IMR-90 (cell line): Measurements from ENCODE around the gene TRMT11. TPM values are rescaled to one million over a fixed set of nuclear protein-coding genes. Genes with fewer than 3 reads are reported as not detected.
A peak's percentile ranks its signal among the peaks of the same experiment; 100 is the strongest.

Experiments used
- ATAC-seq: fragments of 200-7000 bp; cut with Tn5 transposase; 2 replicates; pipeline ENCODE4 v1.9.1; 2020; ENCODE audit warnings: low read depth, mild to moderate bottlenecking, moderate library complexity
- BruUV-seq: library from RNA; stranded (reverse); fragments of 400-500 nt; replicated peaks from 2 replicates; lab custom pipeline; 2021; lab: Mats Ljungman, UMichigan
- CTCF ChIA-PET: fragments of 300-600 bp; formaldehyde crosslinking; extraction: SDS; loops from one replicate; lab custom pipeline; 2021; ENCODE audit warnings: antibody characterized with exemption; lab: Yijun Ruan, JAX
- POLR2A ChIA-PET: fragments of 300-600 bp; sonication (Branson Sonifier 250); formaldehyde crosslinking; loops from one replicate; lab custom pipeline; 2022; ENCODE audit warnings: antibody characterized with exemption; ENCODE audit not compliant: unreplicated experiment; lab: Charles Lee
- DNase-seq: peaks from one replicate; pipeline ENCODE4 v3.0.0; 2013
- H2AFZ ChIP-seq: replicated peaks from 2 replicates; pipeline ENCODE3; 2013; ENCODE audit warnings: low read length, mild to moderate bottlenecking; ENCODE audit not compliant: poor library complexity
- H2AK5ac ChIP-seq: 2 replicates; pipeline ENCODE4 v1.6.1; 2013; ENCODE audit warnings: low read depth, low read length, inconsistent platforms
- H2AK9ac ChIP-seq: replicated peaks from 2 replicates; pipeline ENCODE3; 2013; ENCODE audit warnings: mild to moderate bottlenecking, low read depth, low read length, moderate library complexity; ENCODE audit not compliant: poor library complexity
- H2BK120ac ChIP-seq: 2 replicates; pipeline ENCODE4 v1.6.1; 2013; ENCODE audit warnings: low read depth, low read length, inconsistent platforms
- H2BK15ac ChIP-seq: 3 replicates; pipeline ENCODE4 v1.6.1; 2013; ENCODE audit warnings: low read depth, low read length, inconsistent platforms
- H2BK20ac ChIP-seq: 2 replicates; pipeline ENCODE4 v1.6.1; 2013; ENCODE audit warnings: low read depth, mild to moderate bottlenecking, inconsistent platforms, low read length, moderate library complexity
- H2BK5ac ChIP-seq: 2 replicates; pipeline ENCODE4 v1.6.1; 2013; ENCODE audit warnings: mild to moderate bottlenecking, low read depth, low read length, inconsistent platforms; ENCODE audit not compliant: poor library complexity, severe bottlenecking
- H3K14ac ChIP-seq: replicated peaks from 2 replicates; pipeline ENCODE4 v1.6.1; 2013; ENCODE audit warnings: low read depth, low read length, inconsistent platforms
- H3K18ac ChIP-seq: 2 replicates; pipeline ENCODE4 v1.6.1; 2013; ENCODE audit warnings: low read depth, low read length, control low read depth
- H3K23ac ChIP-seq: 2 replicates; pipeline ENCODE4 v1.6.1; 2013; ENCODE audit warnings: low read depth, low read length, inconsistent platforms
- H3K27ac ChIP-seq: 2 replicates; pipeline ENCODE4 v1.5.1; 2013; ENCODE audit warnings: mild to moderate bottlenecking, control low read depth, low read length; ENCODE audit not compliant: insufficient read depth
- H3K27me3 ChIP-seq: 2 replicates; pipeline ENCODE4 v1.6.1; 2013; ENCODE audit warnings: low read length; ENCODE audit not compliant: control insufficient read depth, insufficient read depth
- H3K36me3 ChIP-seq: 2 replicates; pipeline ENCODE4 v1.6.1; 2013; ENCODE audit warnings: low read length, mixed read lengths; ENCODE audit not compliant: control insufficient read depth, insufficient read depth
- H3K4ac ChIP-seq: 2 replicates; pipeline ENCODE4 v1.6.1; 2013; ENCODE audit warnings: low read depth, low read length, inconsistent platforms
- H3K4me1 ChIP-seq: 2 replicates; pipeline ENCODE4 v1.6.1; 2013; ENCODE audit warnings: low read length, mixed read lengths; ENCODE audit not compliant: control insufficient read depth, insufficient read depth
- H3K4me2 ChIP-seq: 2 replicates; pipeline ENCODE4 v1.6.1; 2013; ENCODE audit warnings: low read depth, mild to moderate bottlenecking, control low read depth, low read length, moderate library complexity
- H3K4me3 ChIP-seq: 2 replicates; pipeline ENCODE4 v1.5.1; 2013; ENCODE audit warnings: low read depth, mild to moderate bottlenecking, control low read depth, low read length, moderate library complexity; ENCODE audit not compliant: insufficient read depth
- H3K56ac ChIP-seq: 2 replicates; pipeline ENCODE4 v1.6.1; 2013; ENCODE audit warnings: low read length, inconsistent platforms; ENCODE audit not compliant: insufficient read depth; ENCODE audit errors: extremely low read depth
- H3K79me1 ChIP-seq, 2 experiments: 2 replicates each; pipeline ENCODE4 v1.6.1; 2013; ENCODE audit warnings: low read length in 2 of 2, inconsistent platforms in 1 of 2, low read depth in 1 of 2
- H3K9ac ChIP-seq: 2 replicates; pipeline ENCODE4 v1.6.1; 2013; ENCODE audit warnings: low read depth, low read length, control low read depth
- H3K9me1 ChIP-seq: 2 replicates; pipeline ENCODE4 v1.6.1; 2013; ENCODE audit warnings: low read length, inconsistent platforms; ENCODE audit not compliant: insufficient read depth
- H3K9me3 ChIP-seq: 2 replicates; pipeline ENCODE4 v1.6.1; 2013; ENCODE audit warnings: low read length; ENCODE audit not compliant: control insufficient read depth, insufficient read depth
- H4K20me1 ChIP-seq: 2 replicates; pipeline ENCODE4 v1.6.1; 2013; ENCODE audit warnings: low read length, inconsistent platforms; ENCODE audit not compliant: insufficient read depth
- H4K5ac ChIP-seq: 2 replicates; pipeline ENCODE4 v1.6.1; 2013; ENCODE audit warnings: mild to moderate bottlenecking, low read depth, low read length, control low read depth
- H4K8ac ChIP-seq, 2 experiments: 2 replicates each; pipeline ENCODE4 v1.6.1; 2013; ENCODE audit warnings: low read depth in 2 of 2, low read length in 2 of 2, control low read depth in 1 of 2, inconsistent platforms in 1 of 2
- H4K91ac ChIP-seq: 2 replicates; pipeline ENCODE4 v1.6.1; 2013; ENCODE audit warnings: low read depth, low read length, inconsistent platforms; ENCODE audit not compliant: insufficient read depth
- BHLHE40 ChIP-seq: fragments of 150-350 bp; IDR thresholded peaks from 2 replicates; pipeline ENCODE4 v1.6.1; 2016; ENCODE audit warnings: mild to moderate bottlenecking, low read depth, low read length
- CHD1 ChIP-seq: IDR thresholded peaks from 2 replicates; pipeline ENCODE4 v1.6.1; 2012; ENCODE audit warnings: low read depth, low read length, improper control_type of control experiment
- CTCF ChIP-seq: conservative IDR thresholded peaks from 2 replicates; pipeline ENCODE4 v1.5.1; 2012; ENCODE audit warnings: mild to moderate bottlenecking, low read depth, low read length, improper control_type of control experiment
- FOS ChIP-seq: fragments of 150-350 bp; IDR thresholded peaks from 2 replicates; pipeline ENCODE4 v1.6.1; 2016; ENCODE audit warnings: low read depth, low read length
- MAFK ChIP-seq: IDR thresholded peaks from 2 replicates; pipeline ENCODE4 v1.6.1; 2012; ENCODE audit warnings: low read depth, low read length, improper control_type of control experiment
- MAZ ChIP-seq: IDR thresholded peaks from 2 replicates; pipeline ENCODE4 v1.6.1; 2012; ENCODE audit warnings: low read depth, mild to moderate bottlenecking, low read length, improper control_type of control experiment, moderate library complexity, borderline replicate concordance
- MXI1 ChIP-seq: IDR thresholded peaks from 2 replicates; pipeline ENCODE4 v1.6.1; 2012; ENCODE audit warnings: low read depth, mild to moderate bottlenecking, low read length, moderate library complexity, borderline replicate concordance
- NFE2L2 ChIP-seq: fragments of 150-350 bp; IDR thresholded peaks from 2 replicates; pipeline ENCODE4 v1.6.1; 2016; ENCODE audit warnings: low read depth, mild to moderate bottlenecking, low read length
- POLR2A ChIP-seq: IDR thresholded peaks from 2 replicates; pipeline ENCODE4 v1.6.1; 2012; ENCODE audit warnings: mild to moderate bottlenecking, low read depth, low read length
- RAD21 ChIP-seq: IDR thresholded peaks from 2 replicates; pipeline ENCODE4 v1.6.1; 2012; ENCODE audit warnings: low read length, improper control_type of control experiment
- RCOR1 ChIP-seq: IDR thresholded peaks from 2 replicates; pipeline ENCODE4 v1.6.1; 2012; ENCODE audit warnings: mild to moderate bottlenecking, low read length, improper control_type of control experiment; ENCODE audit not compliant: insufficient replicate concordance
- RFX5 ChIP-seq: IDR thresholded peaks from 2 replicates; pipeline ENCODE4 v1.8.0; 2012; ENCODE audit warnings: low read depth, mild to moderate bottlenecking, low read length, moderate library complexity
- SMC3 ChIP-seq: fragments of 150-350 bp; IDR thresholded peaks from 2 replicates; pipeline ENCODE4 v1.6.1; 2016; ENCODE audit warnings: low read depth, mild to moderate bottlenecking, antibody characterized with exemption, low read length, moderate library complexity
- WGBS, 2 experiments: methylation state at CpG; one replicate each; pipeline versions ENCODE4 v1.1.5 to v1.1.7; 2013; ENCODE audit warnings: missing lambda C conversion rate in 2 of 2; ENCODE audit not compliant: insufficient read length in 1 of 2; ENCODE audit errors: extremely low coverage in 2 of 2; 5-methylcytosine and 5-hydroxymethylcytosine counted together
- dilution Hi-C: fragments of 300-500 bp; cut with HindIII; formaldehyde crosslinking; loops from one replicate; pipeline ENCODE4 v1.14.3; 2018; ENCODE audit warnings: low sequenced_read_pairs; ENCODE audit not compliant: unreplicated experiment
- in situ Hi-C: fragments of 300-500 bp; cut with MboI; formaldehyde crosslinking; loops from 3 replicates; pipeline ENCODE4 v1.14.3; 2019; ENCODE audit warnings: low sequenced_read_pairs, inconsistent platforms, mixed read lengths
- intact Hi-C: fragments of 100-400 bp; cut with micrococcal nuclease; formaldehyde crosslinking; loops from 2 replicates; pipeline ENCODE4 v1.10.0; 2022
- polyA plus RNA-seq, 3 experiments: library from polyadenylated mRNA; depleted of rRNA; stranded (reverse); fragments of >200 nt; gene quantifications; 2 replicates each; pipeline ENCODE4 v1.2.3, GENCODE V29; 2012; ENCODE audit warnings: low replicate concordance in 1 of 3
- total RNA-seq: library from RNA; depleted of rRNA; stranded (reverse); fragments of >200 nt; gene quantifications from 2 replicates; pipeline ENCODE4 v1.2.3, GENCODE V29; 2012
- TF ChIP-seq, protein P1 (sequence below): fragments of 150-350 bp; IDR thresholded peaks from 2 replicates; pipeline ENCODE4 v1.6.1; 2017; ENCODE audit warnings: mild to moderate bottlenecking, antibody characterized with exemption, low read length, low read depth

TRMT11 gene
- total and polyA plus RNA-seq, 2 of the 4 experiments (the other 2 are of a cell fraction) = 14.3 to 19.0 TPM

DNA sequence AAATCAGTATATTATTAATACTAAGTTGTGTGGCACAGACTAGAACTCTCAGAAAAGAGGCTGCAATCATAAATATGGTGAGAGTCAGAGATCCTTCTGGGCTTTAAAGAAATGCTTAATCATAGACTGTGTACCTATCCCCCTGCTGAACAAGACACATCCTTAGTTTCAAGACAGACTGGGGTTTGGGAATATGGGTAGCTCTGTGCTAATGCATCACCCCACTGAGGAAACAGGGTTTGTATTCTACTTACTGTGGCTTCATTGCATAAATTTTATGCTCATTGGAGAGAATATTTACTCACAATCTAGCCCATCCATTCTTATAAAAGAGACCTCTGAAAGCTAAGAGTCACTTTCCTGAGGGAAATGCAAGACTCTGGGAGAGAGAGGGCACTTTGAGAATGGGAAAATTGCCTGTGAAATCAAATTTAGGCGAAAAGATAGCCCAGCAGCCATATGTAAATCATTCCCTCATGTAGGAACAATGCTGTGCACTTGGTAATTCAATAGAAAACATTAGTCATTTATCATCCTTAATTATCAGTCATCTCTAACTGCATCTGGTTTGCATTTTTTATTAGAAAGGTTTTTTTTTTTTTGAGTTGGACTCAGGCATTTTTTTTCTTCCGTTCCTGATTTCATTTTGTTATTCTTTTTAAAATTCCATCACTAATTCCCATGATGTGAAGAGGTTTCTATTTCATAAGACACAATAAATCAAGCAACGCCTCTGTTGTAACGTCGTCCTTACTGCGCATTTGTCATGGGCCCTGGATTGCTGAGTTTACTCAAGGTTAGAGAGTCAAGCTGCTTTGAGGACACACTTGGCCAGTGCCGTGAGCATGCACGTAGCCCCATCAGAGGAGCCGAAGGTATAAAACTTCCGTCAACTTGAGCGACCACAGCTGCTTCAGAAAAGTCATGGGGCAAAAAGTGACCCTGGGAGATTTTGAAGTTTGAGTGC lies 91.8 kb downstream of the TRMT11 start:
- no peak overlapping the region for H3K4ac ChIP-seq
- no peak overlapping the region for H3K4me3 ChIP-seq
- H3K23ac ChIP-seq = no peak overlapping the region
- no TSS peak for BruUV-seq
- CTCF ChIA-PET = no interaction called here
- H3K4me1 ChIP-seq = peaks cover 2% of the 10 kb centered on the region; the same call in 1 of the 2 replicates
- DNase-seq (peak; percentile 51), ATAC-seq (peak; percentile 37)
- no peak overlapping the region for H2BK5ac ChIP-seq
- H3K9me1 ChIP-seq = no peaks in the 10 kb centered on the region
- intact Hi-C loops = no loop called here
- no peaks in the 10 kb centered on the region for H3K36me3 ChIP-seq
- no peaks in the 10 kb centered on the region for H3K27me3 ChIP-seq
- no peak overlapping the region for H2BK120ac ChIP-seq
- POLR2A ChIA-PET = no interaction called here
- H4K5ac ChIP-seq = no peak overlapping the region
- H3K79me1 ChIP-seq = no peaks in the 10 kb centered on the region
- no peak overlapping the region for H4K8ac ChIP-seq
- no peak overlapping the region for H3K4me2 ChIP-seq
- dilution Hi-C loops = no loop called here
- H2BK20ac ChIP-seq = no peak overlapping the region
- WGBS, 2 experiments = 48% methylated on average over 5 of the region's 11 CpGs; no CpG with 5 or more reads in 1 of the 2 experiments
- H3K27ac ChIP-seq = no peak overlapping the region
- H2BK15ac ChIP-seq = no peak overlapping the region
- in situ Hi-C loops = no loop called here
- H3K9me3 ChIP-seq = no peaks in the 10 kb centered on the region
- no peak overlapping the region for H3K9ac ChIP-seq
- no peak overlapping the region for H3K18ac ChIP-seq
- H2AFZ ChIP-seq = no peak overlapping the region
- H4K91ac ChIP-seq = no peak overlapping the region
- H4K20me1 ChIP-seq = no peaks in the 10 kb centered on the region
- H2AK9ac ChIP-seq = no peak overlapping the region
- H2AK5ac ChIP-seq = no peak overlapping the region
- no peak overlapping the region for H3K14ac ChIP-seq
- H3K56ac ChIP-seq = no peak overlapping the region
- TF ChIP-seq FOS = no peak
- no peak for TF ChIP-seq RFX5
- TF ChIP-seq RAD21 = no peak
- no peak for TF ChIP-seq MAFK
- no peak for TF ChIP-seq RCOR1
- TF ChIP-seq, protein P1, sequence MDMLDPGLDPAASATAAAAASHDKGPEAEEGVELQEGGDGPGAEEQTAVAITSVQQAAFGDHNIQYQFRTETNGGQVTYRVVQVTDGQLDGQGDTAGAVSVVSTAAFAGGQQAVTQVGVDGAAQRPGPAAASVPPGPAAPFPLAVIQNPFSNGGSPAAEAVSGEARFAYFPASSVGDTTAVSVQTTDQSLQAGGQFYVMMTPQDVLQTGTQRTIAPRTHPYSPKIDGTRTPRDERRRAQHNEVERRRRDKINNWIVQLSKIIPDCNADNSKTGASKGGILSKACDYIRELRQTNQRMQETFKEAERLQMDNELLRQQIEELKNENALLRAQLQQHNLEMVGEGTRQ = no peak
- no peak for TF ChIP-seq MAZ
- no peak for TF ChIP-seq MXI1
- TF ChIP-seq CHD1 = no peak
- TF ChIP-seq BHLHE40 = no peak
- TF ChIP-seq CTCF = no peak
- TF ChIP-seq POLR2A = no peak
- TF ChIP-seq NFE2L2 = no peak
- no peak for TF ChIP-seq SMC3
